ENCODE results near the gene ZNF491. TPM values are rescaled to one million over a fixed set of nuclear protein-coding genes. Genes with fewer than 3 reads are reported as not detected.
A peak's percentile ranks its signal among the peaks of the same experiment; 100 is the strongest.
"Not testable (repeated sequence)": the region's sequence is repeated elsewhere in the genome, so short reads cannot be mapped to it uniquely, and the experiment has no call there.

ZNF491 gene
- total RNA-seq (ENCODE audit: insufficient read depth, low replicate concordance), result 3.1 TPM

- DNase-seq (ENCODE audit: low spot score), result peak; percentile 94
Measured at GRCh38 chr19:11798391-11799330, at the start of gene ZNF491. ZNF491 (plus strand) TSS chr19:11798523; CDS start chr19:11805954, 7,431 bp downstream.

GRCh38 chr19:11749751-11750150, 48.6 kb upstream of the ZNF491 start:
- DNase-seq (ENCODE audit: low spot score), result no peak

- DNase-seq (ENCODE audit: low spot score), result no peak
Measured at GRCh38 chr19:11752244-11752736, 46.0 kb upstream of the ZNF491 start.

GRCh38 chr19:11754663-11755062, 43.7 kb upstream of the ZNF491 start:
- no peak for DNase-seq (ENCODE audit: low spot score)

- DNase-seq (ENCODE audit: low spot score), result no peak
Measured at GRCh38 chr19:11756965-11757364, 41.4 kb upstream of the ZNF491 start.

GRCh38 chr19:11759805-11760204, 38.5 kb upstream of the ZNF491 start:
- no peak for DNase-seq (ENCODE audit: low spot score)

- no peak for DNase-seq (ENCODE audit: low spot score)
Measured at GRCh38 chr19:11763117-11763516, 35.2 kb upstream of the ZNF491 start.

GRCh38 chr19:11763611-11764010, 34.7 kb upstream of the ZNF491 start:
- no peak for DNase-seq (ENCODE audit: low spot score)

GRCh38 chr19:11766597-11767591, 31.4 kb upstream of the ZNF491 start, which contains the start of gene ZNF441:
ZNF441 (plus strand) TSS chr19:11767000; CDS start chr19:11767194, 194 bp downstream.
- DNase-seq (ENCODE audit: low spot score), result peak; percentile 98

- DNase-seq (ENCODE audit: low spot score), result peak; percentile 48
Measured at GRCh38 chr19:11767633-11768133, 30.6 kb upstream of the ZNF491 start.

GRCh38 chr19:11769995-11770394, 28.3 kb upstream of the ZNF491 start:
- DNase-seq (ENCODE audit: low spot score), result no peak

- not testable (repeated sequence) for DNase-seq (ENCODE audit: low spot score)
Measured at GRCh38 chr19:11771520-11771919, 26.8 kb upstream of the ZNF491 start.

- DNase-seq (ENCODE audit: low spot score), result not testable (repeated sequence)
Measured at GRCh38 chr19:11776669-11777068, 21.7 kb upstream of the ZNF491 start.

- DNase-seq (ENCODE audit: low spot score), result no peak
Measured at GRCh38 chr19:11780431-11781020, 17.8 kb upstream of the ZNF491 start.

GRCh38 chr19:11781295-11782057, 16.8 kb upstream of the ZNF491 start:
- DNase-seq (ENCODE audit: low spot score), result no peak

- no peak for DNase-seq (ENCODE audit: low spot score)
Measured at GRCh38 chr19:11783767-11784166, 14.6 kb upstream of the ZNF491 start.

GRCh38 chr19:11784356-11784755, 14.0 kb upstream of the ZNF491 start:
- no peak for DNase-seq (ENCODE audit: low spot score)

- DNase-seq (ENCODE audit: low spot score), result no peak
Measured at GRCh38 chr19:11787536-11787935, 10.8 kb upstream of the ZNF491 start.

GRCh38 chr19:11792942-11793341, 5.4 kb upstream of the ZNF491 start:
- no peak for DNase-seq (ENCODE audit: low spot score)

- peak; percentile 90 for DNase-seq (ENCODE audit: low spot score)
Measured at GRCh38 chr19:11797491-11797890, 832 bp upstream of the ZNF491 start.

All from umbilical cord (tissue), 2 donors.